Fibroblast of pulmonary artery (primary cell): ENCODE data around the gene HES6.

ENCODE experiments used
- DNase-seq: peaks from one replicate; pipeline ENCODE4 v3.0.0-alpha.2; 2010; ENCODE audit warnings: low read depth
- H3K4me3 ChIP-seq: replicated peaks from 2 replicates; pipeline ENCODE4 v1.5.1; 2011; ENCODE audit warnings: low read depth, mild to moderate bottlenecking, control low read depth, low read length, moderate library complexity
- TF ChIP-seq, protein P1 (sequence below): IDR thresholded peaks from 2 replicates; pipeline ENCODE4 v1.5.1; 2011; ENCODE audit warnings: mild to moderate bottlenecking, control low read depth, low read length, inconsistent platforms; ENCODE audit errors: missing control alignments

The HES6 gene

DNA sequence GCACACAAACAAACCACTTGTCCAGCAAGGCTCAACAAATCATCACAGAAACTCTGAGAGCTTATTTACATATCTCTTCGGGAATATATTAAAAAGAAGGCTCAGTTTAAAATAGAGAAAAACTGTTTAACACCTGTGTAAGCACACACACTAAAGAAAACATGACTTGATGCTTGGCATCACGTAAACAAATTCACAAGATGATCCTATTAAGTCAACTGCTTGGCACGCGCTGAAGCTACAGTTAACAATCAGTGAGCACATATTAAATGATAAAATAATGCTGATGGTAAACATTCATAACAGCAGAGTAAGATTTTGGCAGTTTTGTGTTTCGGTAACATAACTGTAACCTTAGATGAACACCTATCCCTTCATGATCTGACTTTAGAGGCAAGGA is 4.3 kb upstream of the HES6 start:
- H3K4me3 ChIP-seq: no peak overlapping the region
- DNase-seq: no peak
- TF ChIP-seq, protein P1, sequence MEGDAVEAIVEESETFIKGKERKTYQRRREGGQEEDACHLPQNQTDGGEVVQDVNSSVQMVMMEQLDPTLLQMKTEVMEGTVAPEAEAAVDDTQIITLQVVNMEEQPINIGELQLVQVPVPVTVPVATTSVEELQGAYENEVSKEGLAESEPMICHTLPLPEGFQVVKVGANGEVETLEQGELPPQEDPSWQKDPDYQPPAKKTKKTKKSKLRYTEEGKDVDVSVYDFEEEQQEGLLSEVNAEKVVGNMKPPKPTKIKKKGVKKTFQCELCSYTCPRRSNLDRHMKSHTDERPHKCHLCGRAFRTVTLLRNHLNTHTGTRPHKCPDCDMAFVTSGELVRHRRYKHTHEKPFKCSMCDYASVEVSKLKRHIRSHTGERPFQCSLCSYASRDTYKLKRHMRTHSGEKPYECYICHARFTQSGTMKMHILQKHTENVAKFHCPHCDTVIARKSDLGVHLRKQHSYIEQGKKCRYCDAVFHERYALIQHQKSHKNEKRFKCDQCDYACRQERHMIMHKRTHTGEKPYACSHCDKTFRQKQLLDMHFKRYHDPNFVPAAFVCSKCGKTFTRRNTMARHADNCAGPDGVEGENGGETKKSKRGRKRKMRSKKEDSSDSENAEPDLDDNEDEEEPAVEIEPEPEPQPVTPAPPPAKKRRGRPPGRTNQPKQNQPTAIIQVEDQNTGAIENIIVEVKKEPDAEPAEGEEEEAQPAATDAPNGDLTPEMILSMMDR: no peak

DNA sequence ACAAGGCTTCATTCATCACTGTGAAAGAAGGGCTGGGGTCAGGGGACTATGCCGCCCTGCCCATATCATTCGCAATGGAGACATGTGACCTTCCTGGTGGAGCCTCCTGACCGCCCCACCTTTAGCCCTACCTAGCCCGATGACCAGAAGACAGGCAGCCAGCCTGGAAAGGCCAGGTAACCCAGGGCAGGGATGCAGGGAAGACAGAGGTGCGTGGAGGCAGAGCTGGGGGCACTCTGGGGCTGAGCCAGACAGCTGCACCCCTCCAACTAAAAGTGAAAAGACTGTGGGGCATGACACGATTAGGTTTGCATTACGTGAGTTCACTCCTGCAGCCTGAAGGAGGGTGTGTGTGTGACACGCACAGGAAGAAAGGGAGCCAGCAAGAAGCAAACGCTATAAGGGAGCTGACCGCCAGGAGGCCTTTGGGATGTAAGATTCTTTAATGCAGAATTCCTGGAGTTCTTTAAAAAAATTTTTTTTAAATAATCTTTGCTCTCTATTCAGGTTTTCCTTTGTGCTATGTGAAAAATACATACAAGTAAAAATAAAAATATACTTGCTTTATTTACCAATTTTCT is 3.7 kb upstream of the HES6 start:
- H3K4me3 ChIP-seq: no peak overlapping the region
- TF ChIP-seq, protein P1: no peak
- no peak for DNase-seq

DNA sequence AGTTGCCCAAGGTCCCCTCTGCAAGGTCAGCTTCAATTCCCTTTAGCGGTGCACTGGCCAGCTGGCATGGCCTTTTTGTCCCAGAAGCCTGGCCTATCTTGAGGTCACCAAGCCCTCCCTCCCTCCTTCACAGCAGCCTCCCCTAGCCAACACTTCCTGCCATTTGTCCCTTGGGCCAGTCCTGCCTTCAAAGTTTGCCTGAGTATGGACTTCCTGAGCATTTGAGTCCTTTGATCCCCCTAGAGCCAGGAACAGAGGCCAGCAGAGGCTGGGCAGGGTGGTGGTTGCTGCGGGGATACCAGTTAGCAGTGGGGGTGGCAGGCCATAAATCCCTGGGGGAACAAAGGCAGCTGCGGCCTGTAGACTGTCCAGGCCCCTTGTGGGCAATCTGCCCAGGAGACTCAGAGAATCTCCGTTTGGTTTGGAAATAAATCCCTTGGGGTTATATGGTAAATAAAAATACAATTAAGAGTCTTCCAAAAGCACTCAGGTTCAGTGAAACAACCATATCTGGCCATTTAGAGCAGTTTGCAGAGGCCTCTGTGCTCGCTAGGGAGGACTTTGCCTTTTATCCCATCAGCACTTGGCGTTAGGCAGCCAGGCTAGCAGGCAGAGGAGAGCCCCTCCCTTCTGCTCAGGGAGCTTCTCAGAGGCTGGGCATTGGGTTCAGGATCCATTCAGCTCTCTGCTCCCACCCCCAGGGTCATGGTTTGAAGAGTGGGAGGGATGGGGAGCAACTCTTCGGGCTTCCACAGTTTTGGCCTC is 3.1 kb upstream of the HES6 start:
- peak; percentile 33 for DNase-seq
- TF ChIP-seq, protein P1: no peak
- no peak overlapping the region for H3K4me3 ChIP-seq

DNA sequence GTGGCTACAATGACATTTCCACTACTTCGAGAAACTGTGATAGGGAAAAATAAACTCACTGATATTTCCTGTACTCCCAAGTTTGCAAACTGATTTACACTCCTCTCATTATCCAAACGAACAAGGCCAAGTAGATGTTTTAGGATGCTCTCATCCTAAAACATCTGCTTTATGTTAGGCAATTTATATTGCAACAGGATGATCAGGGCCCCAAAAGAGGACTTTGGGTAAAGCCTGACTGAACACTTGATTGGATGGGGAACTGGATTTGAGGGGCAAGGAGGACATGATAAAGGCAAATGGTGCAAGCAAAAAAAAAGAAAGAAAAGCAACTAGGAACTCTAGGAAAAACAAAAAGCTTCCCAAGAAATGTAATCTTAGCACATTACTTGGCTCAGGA is 2.1 kb upstream of the HES6 start:
- no peak for DNase-seq
- H3K4me3 ChIP-seq: no peak overlapping the region
- TF ChIP-seq, protein P1: no peak

DNA sequence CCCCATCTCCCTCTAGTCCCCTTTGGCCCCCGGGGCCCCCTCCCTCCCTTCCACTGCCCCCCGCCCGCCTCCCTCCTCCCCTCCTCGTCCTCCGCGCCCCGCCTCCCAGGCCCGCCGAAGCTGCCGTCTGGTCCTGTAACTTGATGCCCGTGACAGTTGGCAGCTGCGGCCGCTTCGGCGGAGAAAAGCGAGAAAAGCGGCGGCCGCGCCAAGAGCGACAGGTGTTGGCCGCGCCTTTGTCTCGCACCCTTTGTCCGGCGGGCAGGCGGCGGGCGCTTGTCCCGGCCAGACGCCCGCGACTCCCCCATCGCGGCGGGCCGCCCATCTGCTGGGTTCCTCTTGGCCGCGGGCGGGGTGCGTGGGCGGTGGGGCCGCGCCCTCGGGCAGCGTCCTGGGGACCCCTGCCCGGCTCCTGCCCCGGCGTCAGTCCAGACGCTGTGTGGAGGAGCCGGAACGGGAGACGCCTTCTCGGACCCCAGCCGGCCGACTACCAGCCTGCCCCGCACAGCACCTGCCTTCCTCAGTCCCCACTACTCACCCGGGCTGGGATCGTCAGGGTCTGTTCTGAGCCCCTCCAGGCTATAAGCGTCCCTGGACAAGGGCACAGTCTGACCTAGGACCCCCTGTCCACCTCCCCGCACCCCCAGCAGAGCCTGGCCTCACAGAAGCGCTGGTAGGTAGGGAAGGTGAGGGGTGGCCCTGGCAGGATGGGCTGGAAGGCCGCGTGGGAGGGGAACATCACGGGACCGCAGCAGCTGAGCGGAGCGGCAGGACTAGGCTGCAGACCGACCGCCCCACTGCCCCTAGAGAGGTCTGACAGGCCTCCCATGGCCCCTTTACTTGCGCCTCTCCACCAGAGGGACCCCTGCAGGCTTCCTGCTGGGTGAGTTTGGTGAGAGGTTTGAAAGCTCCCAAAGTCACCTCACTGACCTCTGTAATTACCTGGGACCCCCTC is 1.2 kb upstream of the HES6 start:
- TF ChIP-seq, protein P1: no peak
- no peak overlapping the region for H3K4me3 ChIP-seq
- no peak for DNase-seq

DNA sequence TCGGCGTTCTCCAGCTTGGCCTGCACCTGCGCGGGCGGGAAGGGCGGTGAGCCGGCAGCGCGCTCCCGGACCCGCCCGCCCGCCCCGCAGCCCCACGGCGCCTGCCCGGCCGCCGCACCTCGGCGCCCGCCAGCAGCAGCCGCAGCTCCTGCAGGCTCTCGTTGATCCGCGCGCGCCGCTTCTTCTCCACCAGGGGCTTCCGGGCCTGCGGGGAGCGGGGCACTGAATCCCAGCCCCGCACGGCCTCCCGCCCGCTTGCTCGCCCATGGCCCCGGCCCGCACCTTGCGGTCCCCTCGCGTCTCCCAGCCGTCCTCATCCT is 335 bp downstream of the HES6 start:
- TF ChIP-seq, protein P1: no peak
- H3K4me3 ChIP-seq: peak overlapping the region; percentile 49
- no peak for DNase-seq
